Neural progenitor cell (in vitro differentiated cells): Measurements from ENCODE around the gene COPB1. TPM values are rescaled to one million over a fixed set of nuclear protein-coding genes. Genes with fewer than 3 reads are reported as not detected.

Source experiments
- DNase-seq: peaks from one replicate; pipeline ENCODE4 v3.0.0-alpha.2; 2016; ENCODE audit warnings: low spot score
- H2AFZ ChIP-seq: fragments of 200-600 bp; sonication (generic); replicated peaks from 2 replicates; pipeline ENCODE4 v1.6.1; 2016; ENCODE audit warnings: antibody characterized with exemption
- H3F3A ChIP-seq: fragments of 200-600 bp; sonication (generic); 2 replicates; pipeline ENCODE4 v1.6.1; 2016; ENCODE audit warnings: antibody characterized with exemption, low read depth
- H3K27ac ChIP-seq: fragments of 200-600 bp; sonication (generic); 2 replicates; pipeline ENCODE4 v1.5.1; 2016; ENCODE audit warnings: mild to moderate bottlenecking
- H3K27me3 ChIP-seq: fragments of 200-600 bp; sonication (generic); 2 replicates; pipeline ENCODE4 v1.6.1; 2016; ENCODE audit warnings: mild to moderate bottlenecking, moderate library complexity
- H3K36me3 ChIP-seq: fragments of 200-600 bp; sonication (generic); 2 replicates; pipeline ENCODE4 v1.5.1; 2016
- H3K4me1 ChIP-seq: fragments of 200-600 bp; sonication (generic); 2 replicates; pipeline ENCODE4 v1.6.1; 2016; ENCODE audit warnings: mixed run types
- H3K4me2 ChIP-seq: fragments of 200-600 bp; sonication (generic); 2 replicates; pipeline ENCODE4 v1.6.1; 2016
- H3K4me3 ChIP-seq: fragments of 200-600 bp; sonication (generic); 2 replicates; pipeline ENCODE4 v1.5.1; 2016
- H3K79me2 ChIP-seq: fragments of 200-600 bp; sonication (generic); 2 replicates; pipeline ENCODE4 v1.6.1; 2016; ENCODE audit warnings: low read depth
- H3K9ac ChIP-seq: fragments of 200-600 bp; sonication (generic); 2 replicates; pipeline ENCODE4 v1.6.1; 2016
- H3K9me3 ChIP-seq: fragments of 200-600 bp; sonication (generic); 2 replicates; pipeline ENCODE4 v1.5.1; 2016; ENCODE audit warnings: low read depth
- H4K20me1 ChIP-seq: fragments of 200-600 bp; sonication (generic); 2 replicates; pipeline ENCODE4 v1.6.1; 2016; ENCODE audit warnings: low read depth
- H3K27ac Mint-ChIP-seq: 3 replicates; pipeline ENCODE4 v1.8.0; 2021; ENCODE audit warnings: mixed read lengths
- H3K27me3 Mint-ChIP-seq: 2 replicates; pipeline ENCODE4 v1.8.0; 2022; ENCODE audit warnings: low read depth, mild to moderate bottlenecking, inconsistent platforms, moderate library complexity, mixed read lengths; ENCODE audit not compliant: insufficient read depth
- H3K36me3 Mint-ChIP-seq: 3 replicates; pipeline ENCODE4 v1.8.0; 2021; ENCODE audit warnings: mixed read lengths
- H3K4me1 Mint-ChIP-seq: 3 replicates; pipeline ENCODE4 v1.8.0; 2021; ENCODE audit warnings: mixed read lengths
- H3K4me3 Mint-ChIP-seq: 3 replicates; pipeline ENCODE4 v1.8.0; 2021; ENCODE audit warnings: mild to moderate bottlenecking, moderate library complexity, mixed read lengths
- H3K9me3 Mint-ChIP-seq: 3 replicates; pipeline ENCODE4 v1.8.0; 2020; ENCODE audit warnings: mixed read lengths
- EZH2 ChIP-seq: fragments of 200-600 bp; sonication (generic); IDR thresholded peaks from 2 replicates; pipeline ENCODE4 v1.6.1; 2017; ENCODE audit warnings: antibody characterized with exemption, mild to moderate bottlenecking, moderate library complexity
- EZH2phosphoT487 ChIP-seq: fragments of 200-600 bp; sonication (generic); IDR thresholded peaks from 2 replicates; pipeline ENCODE4 v1.6.1; 2017; ENCODE audit warnings: antibody characterized with exemption
- total RNA-seq: library from RNA; depleted of rRNA; stranded (reverse); fragments of >200 nt; gene quantifications from 2 replicates; pipeline ENCODE4 v1.2.3, GENCODE V29; 2015; ENCODE audit warnings: low replicate concordance
- TF ChIP-seq, protein P1 (sequence below): fragments of 200-600 bp; sonication (generic); IDR thresholded peaks from 2 replicates; pipeline ENCODE4 v1.5.1; 2017; ENCODE audit warnings: antibody characterized with exemption, mild to moderate bottlenecking

The COPB1 gene
- total RNA-seq, 1 donor from 2014 or later: 212 TPM

DNA sequence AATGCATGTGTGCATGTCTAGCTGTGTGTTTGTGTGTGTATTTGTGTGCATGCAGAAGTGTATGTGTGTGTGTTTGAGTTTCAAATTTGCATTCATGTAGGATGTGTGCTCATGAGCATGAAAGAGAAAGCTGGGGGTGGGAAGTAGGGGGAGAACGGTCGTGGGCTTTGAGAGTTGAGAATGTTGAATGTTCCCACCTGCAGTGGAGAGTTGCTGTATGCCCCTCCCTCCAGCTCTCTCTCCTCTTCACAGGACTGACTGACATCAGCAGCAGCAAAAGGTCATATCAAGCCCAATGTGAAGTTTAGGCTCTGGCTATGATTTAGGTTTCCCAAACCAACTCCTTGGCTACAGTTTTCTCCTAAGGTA lies 76.8 kb downstream of the COPB1 start:
- H3K36me3 Mint-ChIP-seq: no peaks in the 10 kb centered on the region
- DNase-seq: no peak

DNA sequence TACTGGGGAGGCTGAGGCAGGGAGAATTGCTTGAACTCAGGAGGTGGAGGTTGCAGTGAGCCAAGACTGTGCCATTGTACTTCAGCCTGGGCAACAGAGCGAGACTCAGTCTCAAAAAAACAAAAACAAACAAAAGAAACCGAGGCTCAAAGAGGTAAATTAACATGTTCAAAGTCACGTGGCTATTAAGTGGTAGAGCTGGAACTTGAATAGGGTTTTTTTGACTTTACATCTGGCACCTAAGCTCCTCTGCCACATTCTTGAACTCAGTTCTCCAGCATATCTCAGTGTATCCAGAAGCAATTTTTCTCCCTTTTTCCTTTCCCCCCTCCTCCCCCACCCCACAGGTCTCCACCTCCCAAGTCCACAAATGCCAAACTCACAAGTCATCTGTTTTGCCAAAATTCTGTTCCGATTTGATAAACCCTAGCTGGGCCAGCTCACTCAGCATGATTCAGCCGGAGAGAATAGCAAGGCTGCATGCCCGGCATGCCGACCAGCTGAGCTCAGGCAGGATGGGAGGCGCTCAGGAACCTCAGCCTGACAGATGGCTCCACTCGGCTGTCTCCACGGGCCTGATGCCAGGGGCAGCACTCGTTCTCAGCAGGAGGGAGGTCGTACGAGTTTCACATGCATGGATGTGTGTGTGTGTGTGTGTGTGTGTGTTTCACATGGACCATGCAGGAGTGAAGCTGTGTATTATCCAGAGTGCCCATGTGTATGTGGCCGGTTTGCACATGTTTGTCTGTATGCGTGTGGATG lies 77.4 kb downstream of the COPB1 start:
- Mint-ChIP-seq H3K27me3 (peaks cover 2% of the 10 kb centered on the region), H3K4me1 (peaks cover 5% of the 10 kb centered on the region), H3K27ac (no peak overlapping the region), H3K36me3 (no peaks in the 10 kb centered on the region), H3K9me3 (no peaks in the 10 kb centered on the region), H3K4me3 (no peak overlapping the region)
- Histone ChIP-seq H3K9me3 (no peaks in the 10 kb centered on the region), H3K4me3 (no peak overlapping the region), H3K27ac (no peak overlapping the region), H3K36me3 (no peaks in the 10 kb centered on the region), H3K4me1 (peaks cover 12% of the 10 kb centered on the region), H3F3A (peaks cover 17% of the 10 kb centered on the region), H2AFZ (no peak overlapping the region), H4K20me1 (no peaks in the 10 kb centered on the region), H3K27me3 (no peaks in the 10 kb centered on the region), H3K4me2 (peak overlapping the region; percentile 52), H3K79me2 (no peaks in the 10 kb centered on the region), H3K9ac (no peak overlapping the region)
- TF ChIP-seq, protein P1, sequence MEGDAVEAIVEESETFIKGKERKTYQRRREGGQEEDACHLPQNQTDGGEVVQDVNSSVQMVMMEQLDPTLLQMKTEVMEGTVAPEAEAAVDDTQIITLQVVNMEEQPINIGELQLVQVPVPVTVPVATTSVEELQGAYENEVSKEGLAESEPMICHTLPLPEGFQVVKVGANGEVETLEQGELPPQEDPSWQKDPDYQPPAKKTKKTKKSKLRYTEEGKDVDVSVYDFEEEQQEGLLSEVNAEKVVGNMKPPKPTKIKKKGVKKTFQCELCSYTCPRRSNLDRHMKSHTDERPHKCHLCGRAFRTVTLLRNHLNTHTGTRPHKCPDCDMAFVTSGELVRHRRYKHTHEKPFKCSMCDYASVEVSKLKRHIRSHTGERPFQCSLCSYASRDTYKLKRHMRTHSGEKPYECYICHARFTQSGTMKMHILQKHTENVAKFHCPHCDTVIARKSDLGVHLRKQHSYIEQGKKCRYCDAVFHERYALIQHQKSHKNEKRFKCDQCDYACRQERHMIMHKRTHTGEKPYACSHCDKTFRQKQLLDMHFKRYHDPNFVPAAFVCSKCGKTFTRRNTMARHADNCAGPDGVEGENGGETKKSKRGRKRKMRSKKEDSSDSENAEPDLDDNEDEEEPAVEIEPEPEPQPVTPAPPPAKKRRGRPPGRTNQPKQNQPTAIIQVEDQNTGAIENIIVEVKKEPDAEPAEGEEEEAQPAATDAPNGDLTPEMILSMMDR: no peak
- no peak for TF ChIP-seq EZH2
- TF ChIP-seq EZH2phosphoT487: no peak
- DNase-seq: peak; percentile 81

More for the DNA sequence above, 76.8 kb downstream of the COPB1 start:
- Mint-ChIP-seq H3K9me3 (no peaks in the 10 kb centered on the region), H3K4me3 (no peak overlapping the region), H3K27ac (no peak overlapping the region), H3K4me1 (no peaks in the 10 kb centered on the region), H3K27me3 (peaks cover 2% of the 10 kb centered on the region)
- no peak overlapping the region for H3K9ac ChIP-seq
- peaks cover 9% of the 10 kb centered on the region for H3K4me1 ChIP-seq
- no peak overlapping the region for H3K27ac ChIP-seq
- no peaks in the 10 kb centered on the region for H3K27me3 ChIP-seq
- no peak for TF ChIP-seq EZH2phosphoT487
- TF ChIP-seq EZH2: no peak
- TF ChIP-seq, protein P1: no peak
- no peaks in the 10 kb centered on the region for H3K79me2 ChIP-seq
- no peaks in the 10 kb centered on the region for H3K36me3 ChIP-seq
- no peaks in the 10 kb centered on the region for H4K20me1 ChIP-seq
- no peak overlapping the region for H3K4me3 ChIP-seq
- no peak overlapping the region for H2AFZ ChIP-seq
- peak overlapping the region; percentile 52 for H3K4me2 ChIP-seq
- no peaks in the 10 kb centered on the region for H3K9me3 ChIP-seq
- peaks cover 12% of the 10 kb centered on the region for H3F3A ChIP-seq

DNA sequence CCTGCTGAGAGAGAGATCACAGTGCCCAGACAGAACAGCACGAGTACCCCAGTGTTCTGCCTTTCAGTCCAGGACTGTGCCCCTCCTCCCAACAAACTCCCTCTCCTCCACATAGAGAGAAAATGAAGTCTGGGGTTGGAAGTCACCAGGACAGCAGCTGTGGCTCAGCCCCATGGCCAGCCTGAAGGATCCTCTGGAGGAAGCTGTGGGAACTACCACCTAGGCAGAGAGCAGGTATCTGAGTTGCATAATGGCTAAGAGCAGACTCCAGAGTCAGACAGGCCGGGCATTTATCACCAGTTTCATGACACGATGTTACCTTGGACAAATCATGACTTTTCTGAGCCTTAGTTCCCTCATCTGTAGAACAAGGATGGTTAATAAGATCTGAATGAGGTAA lies 79.4 kb downstream of the COPB1 start:
- Histone ChIP-seq H3K36me3 (no peaks in the 10 kb centered on the region), H3K4me3 (no peak overlapping the region), H3K9me3 (no peaks in the 10 kb centered on the region), H2AFZ (no peak overlapping the region), H3F3A (peaks cover 21% of the 10 kb centered on the region), H3K27ac (no peak overlapping the region), H3K79me2 (no peaks in the 10 kb centered on the region), H4K20me1 (no peaks in the 10 kb centered on the region), H3K27me3 (no peaks in the 10 kb centered on the region), H3K4me2 (no peak overlapping the region), H3K4me1 (peaks cover 12% of the 10 kb centered on the region), H3K9ac (no peak overlapping the region)
- TF ChIP-seq, protein P1: no peak
- TF ChIP-seq EZH2phosphoT487 (no peak), EZH2 (no peak)
- Mint-ChIP-seq H3K27me3 (peaks cover 2% of the 10 kb centered on the region), H3K9me3 (no peaks in the 10 kb centered on the region), H3K4me3 (no peak overlapping the region), H3K27ac (no peak overlapping the region), H3K4me1 (peaks cover 5% of the 10 kb centered on the region), H3K36me3 (no peaks in the 10 kb centered on the region)
- no peak for DNase-seq
